Suprapubic skin (tissue), 4 donors: ENCODE data around the gene SCFD2. TPM values are rescaled to one million over a fixed set of nuclear protein-coding genes. Genes with fewer than 3 reads are reported as not detected.

Source experiments
- DNase-seq, 2 donors: peaks; one replicate each; pipeline ENCODE4 v3.0.0-alpha.2; 2019; ENCODE audit warnings: low spot score in 2 of 2
- H3K27ac ChIP-seq: fragments of 200-600 bp; sonication (generic); one replicate; pipeline ENCODE4 v1.5.1; 2019
- H3K27me3 ChIP-seq: fragments of 200-600 bp; sonication (generic); one replicate; pipeline ENCODE4 v1.5.1; 2019
- H3K36me3 ChIP-seq: fragments of 200-600 bp; sonication (generic); one replicate; pipeline ENCODE4 v1.5.1; 2019
- H3K4me1 ChIP-seq: fragments of 200-600 bp; sonication (generic); one replicate; pipeline ENCODE4 v1.5.1; 2019
- H3K4me3 ChIP-seq: fragments of 200-600 bp; sonication (generic); one replicate; pipeline ENCODE4 v1.5.1; 2019; ENCODE audit warnings: mild to moderate bottlenecking
- H3K9me3 ChIP-seq: fragments of 200-600 bp; sonication (generic); one replicate; pipeline ENCODE4 v1.5.1; 2019
- CTCF ChIP-seq, 2 donors: fragments of 200-600 bp in 1 of 2; fragments of 450-650 bp in 1 of 2; sonication (generic) in 1 of 2; IDR thresholded peaks; one replicate each; pipeline ENCODE4 v1.5.1; 2016 to 2019; ENCODE audit warnings: antibody characterized with exemption in 2 of 2, mild to moderate bottlenecking in 1 of 2, moderate library complexity in 1 of 2
- EP300 ChIP-seq: sonication (generic); formaldehyde crosslinking; IDR thresholded peaks from one replicate; pipeline ENCODE4 v1.6.1; 2017; ENCODE audit warnings: antibody characterized with exemption
- POLR2A ChIP-seq, 2 donors: fragments of 450-650 bp; IDR thresholded peaks; one replicate each; pipeline ENCODE4 v1.6.1; 2017; ENCODE audit warnings: antibody characterized with exemption in 2 of 2, mild to moderate bottlenecking in 2 of 2, moderate library complexity in 2 of 2
- POLR2AphosphoS5 ChIP-seq, 3 donors: sonication (generic); formaldehyde crosslinking; IDR thresholded peaks; one replicate each; pipeline ENCODE4 v1.6.1; 2017; ENCODE audit warnings: antibody characterized with exemption in 3 of 3
- WGBS: methylation state at CpG from one replicate; pipeline ENCODE4 v1.1.5; 2018; 5-methylcytosine and 5-hydroxymethylcytosine counted together
- total RNA-seq, 4 donors: library from RNA; depleted of rRNA; stranded (reverse); fragments of >200 nt; gene quantifications; one replicate each; pipeline ENCODE4 v1.1.0, GENCODE V29; 2016

Gene SCFD2
- total RNA-seq, 4 donors from 2014 or later, result 25.5 to 39.5 (median 31.9) TPM

- H3K4me1 ChIP-seq, result peaks cover 22% of the 10 kb centered on the region
- H3K27me3 ChIP-seq, result no peaks in the 10 kb centered on the region
- H3K36me3 ChIP-seq, result no peaks in the 10 kb centered on the region
- no peak overlapping the region for H3K27ac ChIP-seq
- TF ChIP-seq EP300 (no peak), POLR2A (IDR thresholded peaks at IDR 0.05) (no peak), CTCF (IDR thresholded peaks at IDR 0.05) (no peak), POLR2AphosphoS5 (IDR thresholded peaks at IDR 0.05) (no peak)
- no peak for DNase-seq
- no peaks in the 10 kb centered on the region for H3K9me3 ChIP-seq
- no peak overlapping the region for H3K4me3 ChIP-seq
These were observed 399.1 kb downstream of the SCFD2 start for GRCh38 chr4:52966781-52967180.

GRCh38 chr4:52966172-52966571, 399.7 kb downstream of the SCFD2 start:
- TF ChIP-seq CTCF (IDR thresholded peaks at IDR 0.05) (no peak), POLR2A (IDR thresholded peaks at IDR 0.05) (no peak), EP300 (no peak), POLR2AphosphoS5 (IDR thresholded peaks at IDR 0.05) (no peak)
- H3K27me3 ChIP-seq, result no peaks in the 10 kb centered on the region
- no peaks in the 10 kb centered on the region for H3K36me3 ChIP-seq
- DNase-seq, result no peak
- no peak overlapping the region for H3K27ac ChIP-seq
- 94% methylated on average over 5 of the region's 5 CpGs for WGBS
- peaks cover 27% of the 10 kb centered on the region for H3K4me1 ChIP-seq
- H3K4me3 ChIP-seq, result no peak overlapping the region
- no peaks in the 10 kb centered on the region for H3K9me3 ChIP-seq

GRCh38 chr4:52964561-52965101, 401.2 kb downstream of the SCFD2 start:
- Histone ChIP-seq H3K27me3 (no peaks in the 10 kb centered on the region), H3K27ac (no peak overlapping the region), H3K4me3 (no peak overlapping the region), H3K9me3 (no peaks in the 10 kb centered on the region), H3K4me1 (peaks cover 27% of the 10 kb centered on the region), H3K36me3 (no peaks in the 10 kb centered on the region)
- 87% methylated on average over 4 of the region's 4 CpGs for WGBS
- no peak for DNase-seq
- TF ChIP-seq POLR2A (IDR thresholded peaks at IDR 0.05), result no peak
- no peak for TF ChIP-seq POLR2AphosphoS5 (IDR thresholded peaks at IDR 0.05)

GRCh38 chr4:52964011-52964410, 401.9 kb downstream of the SCFD2 start:
- Histone ChIP-seq H3K4me1 (peaks cover 30% of the 10 kb centered on the region), H3K36me3 (no peaks in the 10 kb centered on the region), H3K27me3 (no peaks in the 10 kb centered on the region), H3K27ac (no peak overlapping the region), H3K9me3 (no peaks in the 10 kb centered on the region), H3K4me3 (no peak overlapping the region)
- DNase-seq, result no peak
- TF ChIP-seq POLR2AphosphoS5 (IDR thresholded peaks at IDR 0.05) (no peak), CTCF (IDR thresholded peaks at IDR 0.05) (no peak), EP300 (no peak), POLR2A (IDR thresholded peaks at IDR 0.05) (no peak)

- WGBS, result 83% methylated on average over 3 of the region's 3 CpGs
These were observed 403.1 kb downstream of the SCFD2 start for GRCh38 chr4:52962721-52963120.

More at GRCh38 chr4:52962721-52963120, 403.1 kb downstream of the SCFD2 start:
- H3K36me3 ChIP-seq, result no peaks in the 10 kb centered on the region
- TF ChIP-seq POLR2A (IDR thresholded peaks at IDR 0.05) (no peak), POLR2AphosphoS5 (IDR thresholded peaks at IDR 0.05) (no peak), CTCF (IDR thresholded peaks at IDR 0.05) (no peak), EP300 (no peak)
- H3K27ac ChIP-seq, result no peak overlapping the region
- H3K4me1 ChIP-seq, result peaks cover 22% of the 10 kb centered on the region
- no peaks in the 10 kb centered on the region for H3K27me3 ChIP-seq
- DNase-seq, result no peak
- H3K9me3 ChIP-seq, result no peaks in the 10 kb centered on the region
- H3K4me3 ChIP-seq, result no peak overlapping the region
